K562 (cell line): ENCODE measurements around the gene ACOX1. TPM values are rescaled to one million over a fixed set of nuclear protein-coding genes. Genes with fewer than 3 reads are reported as not detected.
A peak's percentile ranks its signal among the peaks of the same experiment; 100 is the strongest.

Source experiments
- FUS ChIP-seq: fragments of 200-400 bp; formaldehyde crosslinking; optimal IDR thresholded peaks from 2 replicates; pipeline ENCODE3; 2017; ENCODE audit warnings: low read depth, low read length
- GTF3C2 ChIP-seq: IDR thresholded peaks from 3 replicates; pipeline ENCODE4 v1.6.1; 2011; ENCODE audit warnings: borderline replicate concordance, mild to moderate bottlenecking, moderate library complexity; ENCODE audit not compliant: insufficient read length; ENCODE audit errors: extremely low read depth
- HDAC1 ChIP-seq, 2 experiments: fragments of 450-650 bp; IDR thresholded peaks; 2 replicates each; pipeline ENCODE4 v1.6.1; 2016 to 2017; ENCODE audit warnings: inconsistent platforms in 1 of 2, mild to moderate bottlenecking in 1 of 2, moderate library complexity in 1 of 2
- LCOR ChIP-seq: sonication (generic); formaldehyde crosslinking; IDR thresholded peaks from 2 replicates; pipeline ENCODE4 v1.8.0; 2022; ENCODE audit warnings: mild to moderate bottlenecking, missing genetic modification reagents
- MTA3 ChIP-seq: fragments of 450-650 bp; formaldehyde crosslinking; IDR thresholded peaks from 2 replicates; pipeline ENCODE4 v1.6.1; 2017; ENCODE audit warnings: mild to moderate bottlenecking, borderline replicate concordance
- NFATC3 ChIP-seq: fragments of 450-650 bp; IDR thresholded peaks from 2 replicates; pipeline ENCODE4 v1.6.1; 2017; ENCODE audit warnings: mild to moderate bottlenecking
- NFIC ChIP-seq: fragments of 450-650 bp; IDR thresholded peaks from 2 replicates; pipeline ENCODE4 v1.6.1; 2017; ENCODE audit warnings: mild to moderate bottlenecking, inconsistent platforms
- NFYB ChIP-seq: IDR thresholded peaks from 2 replicates; pipeline ENCODE4 v1.6.1; 2011; ENCODE audit warnings: mild to moderate bottlenecking, moderate library complexity; ENCODE audit not compliant: insufficient read length; ENCODE audit errors: extremely low read depth
- NR2C2 ChIP-seq, 2 experiments: fragments of 200-800 bp in 1 of 2; sonication (Bioruptor generic) in 1 of 2; sonication (generic) in 1 of 2; formaldehyde crosslinking in 1 of 2; IDR thresholded peaks; 2 replicates each; pipeline versions ENCODE4 v1.6.1 to v1.8.0; 2016 to 2022; ENCODE audit warnings: mild to moderate bottlenecking in 1 of 2, missing compliant biosample characterization in 1 of 2, missing genetic modification characterization in 1 of 2, missing genetic modification reagents in 1 of 2
- NRF1 ChIP-seq, 2 experiments: fragments of 450-650 bp; IDR thresholded peaks in 1 of 2; conservative IDR thresholded peaks in 1 of 2; 2 replicates each; pipeline ENCODE4 v1.6.1; 2014; ENCODE audit warnings: mild to moderate bottlenecking in 2 of 2
- REST ChIP-seq, 2 experiments: fragments of 450-650 bp; formaldehyde crosslinking in 1 of 2; IDR thresholded peaks; 2 replicates each; pipeline versions ENCODE4 v1.4.0 to v1.6.1; 2014 to 2020; ENCODE audit warnings: mild to moderate bottlenecking in 2 of 2, borderline replicate concordance in 1 of 2, low read depth in 1 of 2
- RUNX1 ChIP-seq: sonication (generic); IDR thresholded peaks from 2 replicates; pipeline ENCODE4 v1.6.1; 2016; ENCODE audit warnings: antibody characterized with exemption, low read depth
- SAFB ChIP-seq: fragments of 200-400 bp; formaldehyde crosslinking; IDR thresholded peaks from 2 replicates; pipeline ENCODE4 v1.6.1; 2017; ENCODE audit warnings: low read depth, low read length, borderline replicate concordance
- ZNF134 ChIP-seq: fragments of 250-450 bp; sonication (Bioruptor Pico); conservative IDR thresholded peaks from 2 replicates; pipeline ENCODE4 v1.4.0; 2020
- ZNF239 ChIP-seq: fragments of 250-450 bp; sonication (Bioruptor Pico); IDR thresholded peaks from 2 replicates; pipeline ENCODE4 v1.4.0; 2020; ENCODE audit warnings: mild to moderate bottlenecking
- polyA plus RNA-seq, 8 experiments: library from polyadenylated mRNA; depleted of rRNA in 4 of 8; stranded (reverse) in 5 of 8; unstranded in 3 of 8; fragments of >200 nt; fragmentation: Nextera tagmentation in 2 of 8; fragmentation: Illumina TruSeq in 1 of 8; extraction: Ambion mirVana in 2 of 8; extraction: Trizol in 1 of 8; gene quantifications; 2 replicates each; pipeline versions ENCODE4 v1.2.1 to v1.2.3, GENCODE V29; 2011 to 2014; ENCODE audit warnings: inconsistent platforms in 1 of 8, missing spikeins in 1 of 8
- total RNA-seq, 7 experiments: library from RNA; depleted of rRNA in 6 of 7; stranded (reverse); fragments of >200 nt in 6 of 7; fragmentation: Illumina TruSeq in 2 of 7; extraction: Trizol in 2 of 7; gene quantifications; 2 replicates each; pipeline versions ENCODE4 v1.2.1 to v1.2.3, GENCODE V29; 2011 to 2021; ENCODE audit warnings: low replicate concordance in 1 of 7

The ACOX1 gene
- total and polyA plus RNA-seq, 9 of the 15 experiments (the other 6 are each of a cell fraction or from before 2014, with no cell fraction given) = 7.8 to 24.1 (median 14.5) TPM

- no peak for TF ChIP-seq GTF3C2
- TF ChIP-seq HDAC1 (IDR thresholded peaks at IDR 0.05) = peak in 1 of 2 experiments; percentile 59; a peak in 2 of 4 replicates
- peak; percentile 36; the same call in 1 of the 2 replicates for TF ChIP-seq NFIC
- TF ChIP-seq NFYB = no peak
- TF ChIP-seq ZNF134 = no peak
- no peak for TF ChIP-seq ZNF239 (CRISPR knock-in tag)
- 0 out of 2 replicates have a peak, but pooled peaks have one; percentile 32 for TF ChIP-seq LCOR (CRISPR knock-in tag)
- no peak for TF ChIP-seq RUNX1
- 0 out of 2 replicates have a peak, but pooled peaks have one; percentile 30 for TF ChIP-seq MTA3
- TF ChIP-seq REST (IDR thresholded peaks at IDR 0.05; ENCODE audit: borderline replicate concordance) = peak; percentile 89
- no peak for TF ChIP-seq REST (CRISPR knock-in tag; IDR thresholded peaks at IDR 0.05; ENCODE audit: low read depth)
- peak; percentile 80 for TF ChIP-seq SAFB
- no peak for TF ChIP-seq NFATC3
- TF ChIP-seq FUS = peak; percentile 4
- TF ChIP-seq NRF1 (conservative IDR thresholded peaks at IDR 0.05 in 1 of 2, IDR thresholded peaks at IDR 0.05 in 1 of 2) = peak; percentile 63 to 69
- TF ChIP-seq NR2C2 (CRISPR knock-in tag; IDR thresholded peaks at IDR 0.05) = no peak
- peak; percentile 56; the same call in 1 of the 2 replicates for TF ChIP-seq NR2C2 (tag; IDR thresholded peaks at IDR 0.05)
Observed at GRCh38 chr17:75896415-75897159, 82.4 kb downstream of the ACOX1 start, which contains the start of gene TRIM65 (continued).
